Natural killer cell treated with Interleukin-12 subunit alpha and Interleukin-12 subunit beta and Interleukin-15 and Interleukin-18, amount 100 ng/mL, for 72 hours (primary cell): ENCODE measurements around the gene UBL7. TPM values are rescaled to one million over a fixed set of nuclear protein-coding genes. Genes with fewer than 3 reads are reported as not detected.
A peak's percentile ranks its signal among the peaks of the same experiment; 100 is the strongest.

Source experiments
- ATAC-seq, 2 donors: fragments of 150-1000 bp; cut with Tn5 transposase in 1 of 2; sonication (Bioruptor Pico), chemical (Tn5 transposase) in 1 of 2; 2 replicates each; pipeline ENCODE4 v1.10.0; 2021
- DNase-seq: peaks from one replicate; pipeline ENCODE4 v3.0.0; 2022; ENCODE audit warnings: low spot score
- H3K27ac Mint-ChIP-seq, 2 donors: 1 replicate in 1 of 2; 2 replicates in 1 of 2; pipeline ENCODE4 v1.8.0; 2022; ENCODE audit warnings: mixed read lengths in 2 of 2, mild to moderate bottlenecking in 1 of 2, moderate library complexity in 1 of 2
- H3K27me3 Mint-ChIP-seq, 2 donors: 1 replicate in 1 of 2; 2 replicates in 1 of 2; pipeline ENCODE4 v1.8.0; 2022; ENCODE audit warnings: mixed read lengths in 2 of 2
- H3K36me3 Mint-ChIP-seq: one replicate; pipeline ENCODE4 v1.8.0; 2022; ENCODE audit warnings: mixed read lengths
- H3K4me1 Mint-ChIP-seq, 2 donors: 1 replicate in 1 of 2; 2 replicates in 1 of 2; pipeline ENCODE4 v1.8.0; 2022; ENCODE audit warnings: low read depth in 2 of 2, mixed read lengths in 2 of 2, mild to moderate bottlenecking in 1 of 2
- H3K4me3 Mint-ChIP-seq: one replicate; pipeline ENCODE4 v1.8.0; 2022; ENCODE audit warnings: mixed read lengths
- H3K9me3 Mint-ChIP-seq: 2 replicates; pipeline ENCODE4 v1.8.0; 2022; ENCODE audit warnings: mixed read lengths
- total RNA-seq, 2 donors: library from RNA; stranded (reverse); gene quantifications; one replicate each; pipeline ENCODE4 v1.2.3, GENCODE V29; 2022

Gene UBL7
- total RNA-seq, 2 donors from 2014 or later, result 34.3 to 38.9 TPM

DNA sequence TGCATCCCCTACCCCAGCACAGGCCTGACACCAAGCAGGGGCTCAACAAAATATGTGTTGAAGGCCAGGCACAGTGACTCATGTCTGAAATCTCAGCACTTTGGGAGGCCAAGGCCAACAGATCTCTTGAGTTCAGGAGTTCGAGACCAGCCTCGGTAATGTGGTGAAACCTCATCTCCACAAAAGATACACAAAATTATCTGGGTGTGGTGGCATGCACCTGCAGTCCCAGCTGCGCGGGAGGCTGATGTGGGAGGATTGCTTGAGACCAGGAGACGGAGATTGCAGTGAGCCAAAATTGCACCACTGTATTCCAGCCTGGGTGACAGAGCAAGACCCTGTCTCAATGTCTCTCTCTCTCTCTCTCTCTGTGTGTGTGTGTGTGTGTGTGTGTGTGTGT, 62.8 kb downstream of the UBL7 start:
- H3K27me3 Mint-ChIP-seq, result no peaks in the 10 kb centered on the region
- peak overlapping the region; percentile 45 for H3K4me3 Mint-ChIP-seq
- peak overlapping the region; percentile 88 to 93 for H3K27ac Mint-ChIP-seq
- ATAC-seq (no peak), DNase-seq (no peak)
- H3K4me1 Mint-ChIP-seq, result peaks cover 67 to 80% of the 10 kb centered on the region in 2 donors
- H3K36me3 Mint-ChIP-seq, result no peaks in the 10 kb centered on the region
- no peaks in the 10 kb centered on the region for H3K9me3 Mint-ChIP-seq

DNA sequence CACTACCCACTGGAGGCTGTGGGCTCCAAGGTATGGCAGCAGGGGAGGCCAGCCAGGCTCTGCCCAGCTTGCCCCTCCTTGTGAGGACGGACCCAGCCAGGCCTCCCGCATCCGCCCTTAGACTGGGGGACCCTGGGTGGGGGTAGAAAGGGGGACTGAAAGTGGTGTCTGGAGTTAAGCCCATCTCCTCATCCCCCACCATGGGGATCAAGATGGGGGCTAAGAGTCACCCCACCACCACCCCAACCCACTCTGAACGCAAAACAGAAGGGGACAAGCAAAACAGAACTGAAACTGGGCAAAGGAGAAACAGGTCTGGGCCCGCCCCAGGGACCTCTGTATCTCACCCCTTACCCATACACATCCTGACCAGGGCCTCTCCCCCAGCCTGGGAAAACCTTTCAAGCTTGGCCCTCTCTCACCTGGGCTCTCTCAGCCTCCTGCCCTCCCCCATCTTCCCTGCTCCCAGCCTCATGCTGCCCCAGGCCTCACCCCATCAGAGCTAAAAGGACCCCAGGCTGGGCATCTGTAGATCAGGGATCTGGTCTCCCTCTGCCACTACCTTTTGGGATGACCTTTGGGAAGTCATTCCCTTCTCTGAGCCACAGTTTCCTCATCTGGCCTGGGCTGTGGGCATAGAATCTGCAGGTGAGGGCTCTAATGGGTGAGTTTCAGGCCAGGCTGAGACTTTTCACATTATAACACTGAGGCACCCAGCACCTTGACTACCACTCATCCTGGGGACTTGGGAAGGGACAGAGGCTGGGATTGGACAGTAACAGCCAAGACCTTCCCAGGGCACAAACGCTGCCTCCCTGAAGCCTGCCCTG, 63.5 kb downstream of the UBL7 start:
- peak overlapping the region; percentile 88 to 93 for H3K27ac Mint-ChIP-seq
- DNase-seq (no peak), ATAC-seq (no peak)
- H3K4me1 Mint-ChIP-seq, result peaks cover 61 to 78% of the 10 kb centered on the region in 2 donors
- no peaks in the 10 kb centered on the region for H3K27me3 Mint-ChIP-seq
- H3K36me3 Mint-ChIP-seq, result no peaks in the 10 kb centered on the region
- H3K9me3 Mint-ChIP-seq, result no peaks in the 10 kb centered on the region
- peak overlapping the region; percentile 59 for H3K4me3 Mint-ChIP-seq

DNA sequence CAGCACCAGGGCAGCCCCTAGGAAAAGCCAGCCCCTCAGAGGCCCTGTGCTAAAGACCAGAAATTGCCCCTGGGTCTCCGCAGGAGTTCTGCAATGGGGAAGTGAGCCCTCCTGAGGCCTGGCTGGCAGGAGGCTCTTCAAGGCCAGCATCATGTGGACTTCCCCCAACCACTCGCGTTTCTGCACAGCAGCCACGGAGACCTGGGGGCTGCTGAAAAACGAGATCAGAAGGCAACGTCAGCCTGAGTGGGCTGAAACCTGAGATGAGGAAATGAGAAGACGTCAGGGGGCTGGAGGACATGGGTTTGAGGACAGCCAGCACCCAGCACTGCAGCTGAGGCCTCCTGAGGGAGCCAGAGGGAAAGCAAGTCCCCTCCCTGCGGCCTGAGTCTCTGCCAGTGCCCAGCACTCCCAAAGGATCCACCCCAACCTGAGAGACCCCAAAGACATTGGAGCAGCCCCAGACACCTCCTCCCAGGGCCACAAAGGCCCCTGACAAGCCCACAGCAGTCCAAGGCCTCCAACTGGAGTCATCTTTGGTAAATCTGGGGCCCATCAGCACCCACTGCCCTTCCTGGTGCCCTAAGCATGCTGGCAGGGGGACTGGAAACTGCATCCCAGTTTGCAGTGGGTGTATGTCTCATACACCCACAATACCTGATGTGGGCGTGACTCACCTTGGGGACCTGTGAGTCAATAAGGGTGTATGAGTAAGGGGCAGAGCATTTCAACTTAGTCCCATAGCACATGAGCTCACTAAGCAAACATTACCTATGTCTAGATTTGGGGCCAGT, 64.3 kb downstream of the UBL7 start:
- Mint-ChIP-seq H3K9me3 (no peaks in the 10 kb centered on the region), H3K4me3 (peak overlapping the region; percentile 59), H3K27ac (peak overlapping the region; percentile 88 to 93), H3K27me3 (no peaks in the 10 kb centered on the region), H3K36me3 (no peaks in the 10 kb centered on the region), H3K4me1 (peaks cover 60 to 78% of the 10 kb centered on the region in 2 donors)
- peak; percentile 13 to 20 for ATAC-seq
- no peak for DNase-seq

DNA sequence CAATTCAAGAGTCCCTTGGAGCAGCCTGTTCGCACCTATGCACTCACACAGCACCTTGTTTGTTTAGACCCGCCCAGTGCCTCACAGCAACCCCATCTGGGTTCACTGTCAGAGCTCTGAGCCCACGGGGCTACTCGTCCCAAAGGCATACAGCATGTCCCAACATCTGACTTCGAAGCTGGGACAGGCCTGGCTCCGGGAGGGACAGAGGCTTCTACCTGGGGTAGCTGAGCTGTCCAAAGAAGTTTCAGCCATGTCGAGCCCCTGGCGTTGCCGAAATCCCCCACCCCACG, 64.9 kb downstream of the UBL7 start:
- ATAC-seq (no peak), DNase-seq (no peak)
- H3K36me3 Mint-ChIP-seq, result no peaks in the 10 kb centered on the region
- no peak overlapping the region for H3K4me3 Mint-ChIP-seq
- peak overlapping the region; percentile 88 to 93 for H3K27ac Mint-ChIP-seq
- H3K9me3 Mint-ChIP-seq, result no peaks in the 10 kb centered on the region
- H3K4me1 Mint-ChIP-seq, result peaks cover 59 to 77% of the 10 kb centered on the region in 2 donors
- H3K27me3 Mint-ChIP-seq, result no peaks in the 10 kb centered on the region

Other genes starting within 250 kb of the UBL7 start
- not detected for gene CCDC33, start 224.8 kb downstream of the UBL7 start, total RNA-seq
- gene CYP11A1, start 93.5 kb downstream of the UBL7 start, total RNA-seq, result 1 to 10 TPM in 1 of 2 donors, not detected in 1; 1.0 TPM
- gene SEMA7A, start 27.2 kb downstream of the UBL7 start, total RNA-seq, result 10 to 100 TPM; 32.1 to 40.8 TPM
- gene ARID3B, start 80.1 kb upstream of the UBL7 start, total RNA-seq, result 100 to 1,000 TPM in 1 of 2 donors, 10 to 100 TPM in 1; 77.1 to 105 TPM
- 100 to 1,000 TPM; 148 TPM for gene CLK3, start 154.7 kb upstream of the UBL7 start, total RNA-seq
- gene EDC3, start 234.9 kb upstream of the UBL7 start, total RNA-seq, result 10 to 100 TPM; 69.4 to 73.0 TPM